ENCODE results near the gene ASAP2.

DNA sequence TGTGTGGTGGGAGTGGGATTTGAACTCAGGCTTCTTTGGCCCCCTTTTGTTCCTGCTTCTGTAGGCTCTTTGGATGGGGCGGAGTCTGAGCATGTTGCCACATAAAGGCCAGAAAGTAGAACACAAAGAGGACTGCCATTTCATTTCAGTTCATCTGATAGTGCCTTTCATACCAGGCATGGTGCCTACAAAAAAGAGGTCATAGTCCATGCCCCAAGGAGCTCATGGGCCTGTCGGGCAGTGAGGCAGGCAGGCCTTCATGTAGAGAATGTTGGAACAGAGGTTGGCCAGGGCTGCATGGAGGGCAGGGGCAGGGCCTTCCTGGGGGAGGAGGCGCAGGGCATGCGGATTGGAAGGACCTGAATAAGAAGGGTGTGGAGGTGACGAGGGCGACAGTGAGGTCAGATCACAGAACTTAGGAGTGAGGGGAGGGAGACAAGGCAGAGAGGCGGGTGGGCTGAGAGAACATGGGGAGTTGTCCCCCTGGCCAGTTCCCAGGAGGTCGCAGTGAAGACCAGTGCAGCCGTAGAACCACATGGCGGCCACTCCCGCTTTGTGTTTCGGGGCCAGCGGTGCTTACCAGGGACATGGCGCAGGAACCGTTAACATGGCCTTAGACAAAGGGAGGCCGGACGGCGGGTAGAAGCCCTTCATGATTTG is 167.6 kb downstream of the ASAP2 start:
- TF ChIP-seq, protein P1, sequence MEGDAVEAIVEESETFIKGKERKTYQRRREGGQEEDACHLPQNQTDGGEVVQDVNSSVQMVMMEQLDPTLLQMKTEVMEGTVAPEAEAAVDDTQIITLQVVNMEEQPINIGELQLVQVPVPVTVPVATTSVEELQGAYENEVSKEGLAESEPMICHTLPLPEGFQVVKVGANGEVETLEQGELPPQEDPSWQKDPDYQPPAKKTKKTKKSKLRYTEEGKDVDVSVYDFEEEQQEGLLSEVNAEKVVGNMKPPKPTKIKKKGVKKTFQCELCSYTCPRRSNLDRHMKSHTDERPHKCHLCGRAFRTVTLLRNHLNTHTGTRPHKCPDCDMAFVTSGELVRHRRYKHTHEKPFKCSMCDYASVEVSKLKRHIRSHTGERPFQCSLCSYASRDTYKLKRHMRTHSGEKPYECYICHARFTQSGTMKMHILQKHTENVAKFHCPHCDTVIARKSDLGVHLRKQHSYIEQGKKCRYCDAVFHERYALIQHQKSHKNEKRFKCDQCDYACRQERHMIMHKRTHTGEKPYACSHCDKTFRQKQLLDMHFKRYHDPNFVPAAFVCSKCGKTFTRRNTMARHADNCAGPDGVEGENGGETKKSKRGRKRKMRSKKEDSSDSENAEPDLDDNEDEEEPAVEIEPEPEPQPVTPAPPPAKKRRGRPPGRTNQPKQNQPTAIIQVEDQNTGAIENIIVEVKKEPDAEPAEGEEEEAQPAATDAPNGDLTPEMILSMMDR (IDR thresholded peaks at IDR 0.05), result no peak
- TF ChIP-seq POLR2AphosphoS5 (IDR thresholded peaks at IDR 0.05) (no peak), EP300 (IDR thresholded peaks at IDR 0.05) (no peak)
